GM12864 (cell line): ENCODE measurements around the gene SIL1.

Source experiments
- DNase-seq: peaks from one replicate; pipeline ENCODE4 v3.0.0-alpha.2; 2011; ENCODE audit warnings: low read depth
- H3K4me3 ChIP-seq: 2 replicates; pipeline ENCODE4 v1.5.1; 2011; ENCODE audit warnings: mild to moderate bottlenecking, low read depth, low read length, control low read depth
- CTCF ChIP-seq: IDR thresholded peaks from 2 replicates; pipeline ENCODE4 v1.5.1; 2011; ENCODE audit warnings: low read depth, mild to moderate bottlenecking, moderate library complexity, low read length, control low read depth, inconsistent platforms; ENCODE audit errors: missing control alignments

SIL1 gene

GRCh38 chr5:138966236-138966985 is 231.8 kb downstream of the SIL1 start:
- H3K4me3 ChIP-seq, result no peak overlapping the region
- DNase-seq, result no peak
- TF ChIP-seq CTCF, result no peak

- no peak overlapping the region for H3K4me3 ChIP-seq
- TF ChIP-seq CTCF, result no peak
- DNase-seq, result no peak
These were observed 232.5 kb downstream of the SIL1 start for GRCh38 chr5:138965626-138966025.

- H3K4me3 ChIP-seq, result no peak overlapping the region
- no peak for DNase-seq
- no peak for TF ChIP-seq CTCF
These were observed 233.4 kb downstream of the SIL1 start for GRCh38 chr5:138964647-138965201.

GRCh38 chr5:138963763-138964371 is 234.3 kb downstream of the SIL1 start:
- no peak overlapping the region for H3K4me3 ChIP-seq
- DNase-seq, result no peak
- no peak for TF ChIP-seq CTCF

- DNase-seq, result no peak
- no peak overlapping the region for H3K4me3 ChIP-seq
- no peak for TF ChIP-seq CTCF
These were observed 235.4 kb downstream of the SIL1 start for GRCh38 chr5:138962614-138963370.

- no peak for DNase-seq
- TF ChIP-seq CTCF, result no peak
- H3K4me3 ChIP-seq, result no peak overlapping the region
These were observed 236.4 kb downstream of the SIL1 start for GRCh38 chr5:138961729-138962128.
